GM12878 (cell line): Measurements from ENCODE around the gene SULF2. TPM values are rescaled to one million over a fixed set of nuclear protein-coding genes. Genes with fewer than 3 reads are reported as not detected.

Experiments
- ATAC-seq: fragments of 200-7000 bp; cut with Tn5 transposase; 3 replicates; pipeline ENCODE4 v1.9.1; 2020; ENCODE audit warnings: mild to moderate bottlenecking, moderate library complexity
- BruUV-seq: library from RNA; stranded (reverse); fragments of 400-500 nt; replicated peaks from 2 replicates; lab custom pipeline; 2021; lab: Mats Ljungman, UMichigan
- CTCF ChIA-PET: fragments of 300-600 bp; sonication (Branson Sonifier 250); formaldehyde crosslinking; extraction: SDS; loops from one replicate; lab custom pipeline; 2021; ENCODE audit warnings: inconsistent platforms; lab: Yijun Ruan, JAX
- POLR2A ChIA-PET: fragments of 350-600 bp; formaldehyde crosslinking; extraction: SDS; loops from one replicate; lab custom pipeline; 2021; ENCODE audit warnings: inconsistent platforms; lab: Charles Lee
- RAD21 ChIA-PET: fragments of 300-600 bp; sonication (Branson Sonifier 250); formaldehyde crosslinking; loops from one replicate; lab custom pipeline; 2023; ENCODE audit warnings: antibody characterized with exemption; ENCODE audit not compliant: unreplicated experiment; lab: Charles Lee
- SMC1A ChIA-PET: fragments of 300-600 bp; sonication (Branson Sonifier 250); formaldehyde crosslinking; loops from one replicate; lab custom pipeline; 2023; ENCODE audit not compliant: unreplicated experiment, uncharacterized antibody; lab: Charles Lee
- DNase-seq: peaks from one replicate; pipeline ENCODE4 v3.0.0-alpha.2; 2011; ENCODE audit warnings: low read depth, low spot score
- FAIRE-seq: peaks from 3 replicates; lab custom pipeline; 2011; peaks lifted over from hg19 to GRCh38; lab: Jason Lieb, UNC
- H2AFZ ChIP-seq: 2 replicates; pipeline ENCODE4 v1.6.0; 2011; ENCODE audit warnings: low read depth, low read length, control low read depth; ENCODE audit not compliant: control insufficient read depth
- H3K27ac ChIP-seq: 2 replicates; pipeline ENCODE4 v1.5.1; 2011; ENCODE audit warnings: control low read depth; ENCODE audit not compliant: control insufficient read depth, insufficient read depth
- H3K27me3 ChIP-seq, 2 experiments: replicated peaks in 1 of 2; 2 replicates each; pipeline versions ENCODE4 v1.6.0 to v1.6.1; 2011; ENCODE audit warnings: low read length in 1 of 2; ENCODE audit not compliant: control insufficient read depth in 2 of 2, insufficient read depth in 2 of 2
- H3K36me3 ChIP-seq, 2 experiments: 2 replicates each; pipeline ENCODE4 v1.5.1; 2011; ENCODE audit warnings: low read length in 1 of 2; ENCODE audit not compliant: control insufficient read depth in 2 of 2, insufficient read depth in 2 of 2
- H3K4me1 ChIP-seq: 2 replicates; pipeline ENCODE4 v1.6.1; 2011; ENCODE audit warnings: mild to moderate bottlenecking, low read length, moderate library complexity, mixed read lengths; ENCODE audit not compliant: control insufficient read depth, insufficient read depth
- H3K4me2 ChIP-seq: 2 replicates; pipeline ENCODE4 v1.6.0; 2011; ENCODE audit warnings: control low read depth; ENCODE audit not compliant: control insufficient read depth, insufficient read depth
- H3K4me3 ChIP-seq: fragments of 200-600 bp; sonication (generic); 2 replicates; pipeline ENCODE4 v1.5.1; 2016
- H3K79me2 ChIP-seq: 2 replicates; pipeline ENCODE4 v1.6.0; 2011; ENCODE audit warnings: low read length; ENCODE audit not compliant: control insufficient read depth, insufficient read depth
- H3K9ac ChIP-seq: 2 replicates; pipeline ENCODE4 v1.8.0; 2011; ENCODE audit warnings: low read length, control low read depth, mixed read lengths; ENCODE audit not compliant: control insufficient read depth, insufficient read depth
- H3K9me3 ChIP-seq: replicated peaks from 3 replicates; pipeline ENCODE4 v1.5.1; 2011; ENCODE audit warnings: mild to moderate bottlenecking, low read length; ENCODE audit not compliant: control insufficient read depth, insufficient read depth
- H4K20me1 ChIP-seq: 2 replicates; pipeline ENCODE4 v1.6.0; 2011; ENCODE audit not compliant: control insufficient read depth, insufficient read depth
- BHLHE40 ChIP-seq, 2 experiments: fragments of 450-650 bp in 1 of 2; IDR thresholded peaks; 2 replicates each; pipeline ENCODE4 v1.6.1; 2011 to 2017; ENCODE audit warnings: low read depth in 2 of 2, borderline replicate concordance in 1 of 2, improper control_type of control experiment in 1 of 2, low read length in 1 of 2, mild to moderate bottlenecking in 1 of 2
- CBX3 ChIP-seq: fragments of 200-600 bp; sonication (generic); IDR thresholded peaks from 2 replicates; pipeline ENCODE4 v1.6.1; 2016; ENCODE audit warnings: low read depth, borderline replicate concordance
- ETV6 ChIP-seq, 2 experiments: fragments of 450-650 bp in 1 of 2; IDR thresholded peaks in 1 of 2; conservative IDR thresholded peaks in 1 of 2; 2 replicates each; pipeline ENCODE4 v1.6.1; 2014; ENCODE audit warnings: antibody characterized with exemption in 1 of 2, borderline replicate concordance in 1 of 2, low read depth in 1 of 2, mild to moderate bottlenecking in 1 of 2, moderate library complexity in 1 of 2
- HDGF ChIP-seq: fragments of 450-650 bp; IDR thresholded peaks from 2 replicates; pipeline ENCODE4 v1.6.1; 2016; ENCODE audit warnings: antibody characterized with exemption
- IKZF2 ChIP-seq, 2 experiments: fragments of 450-650 bp; IDR thresholded peaks; 2 replicates each; pipeline ENCODE4 v1.6.1; 2017; ENCODE audit warnings: mild to moderate bottlenecking in 2 of 2, moderate library complexity in 2 of 2
- POLR2A ChIP-seq: IDR thresholded peaks from 2 replicates; pipeline ENCODE4 v1.6.1; 2011; ENCODE audit warnings: low read depth, mild to moderate bottlenecking, low read length
- RAD21 ChIP-seq: IDR thresholded peaks from 2 replicates; pipeline ENCODE4 v1.6.1; 2011; ENCODE audit warnings: mild to moderate bottlenecking, low read depth, low read length, moderate library complexity; ENCODE audit not compliant: insufficient read depth
- SMARCA5 ChIP-seq: fragments of 450-650 bp; IDR thresholded peaks from 2 replicates; pipeline ENCODE4 v1.6.1; 2017; ENCODE audit warnings: mild to moderate bottlenecking
- SMC3 ChIP-seq: IDR thresholded peaks from 2 replicates; pipeline ENCODE4 v1.6.1; 2011; ENCODE audit warnings: low read length, improper control_type of control experiment, borderline replicate concordance
- SPI1 ChIP-seq: IDR thresholded peaks from 2 replicates; pipeline ENCODE4 v1.6.1; 2011; ENCODE audit warnings: low read depth, mild to moderate bottlenecking, low read length, moderate library complexity, borderline replicate concordance; ENCODE audit not compliant: insufficient read depth
- SUZ12 ChIP-seq: fragments of 200-600 bp; sonication (generic); IDR thresholded peaks from one replicate; pipeline ENCODE4 v1.6.1; 2018; ENCODE audit warnings: antibody characterized with exemption, mild to moderate bottlenecking; ENCODE audit not compliant: unreplicated experiment
- YY1 ChIP-seq: IDR thresholded peaks from 2 replicates; pipeline ENCODE4 v1.6.1; 2011; ENCODE audit warnings: low read depth, mild to moderate bottlenecking, low read length
- WGBS: methylation state at CpG from one replicate; pipeline ENCODE4 v1.1.6; 2016; ENCODE audit warnings: low lambda C conversion rate; ENCODE audit not compliant: insufficient replicate concordance, insufficient coverage; ENCODE audit errors: missing lambda C conversion rate; 5-methylcytosine and 5-hydroxymethylcytosine counted together
- in situ Hi-C: fragments of 300-500 bp; cut with MboI; formaldehyde crosslinking; loops from 9 replicates; pipeline ENCODE4 v1.14.3; 2018; ENCODE audit warnings: mixed read lengths
- intact Hi-C: fragments of 100-400 bp; cut with micrococcal nuclease; formaldehyde crosslinking; loops from one replicate; pipeline ENCODE4 v1.14.2; 2022; ENCODE audit not compliant: unreplicated experiment
- polyA plus RNA-seq, 11 experiments: library from polyadenylated mRNA; depleted of rRNA in 4 of 11; unstranded in 6 of 11; stranded (reverse) in 5 of 11; fragments of >200 nt; fragmentation: Nextera tagmentation in 4 of 11; fragmentation: Illumina TruSeq in 1 of 11; extraction: Ambion mirVana in 4 of 11; extraction: Trizol in 1 of 11; gene quantifications; 1 replicate in 1 of 11; 2 replicates in 10 of 11; pipeline versions ENCODE4 v1.2.1 to v1.2.3, GENCODE V29; 2011 to 2016; ENCODE audit warnings: inconsistent platforms in 2 of 11, missing spikeins in 2 of 11, low read depth in 1 of 11
- total RNA-seq, 4 experiments: library from RNA; depleted of rRNA in 3 of 4; stranded (reverse); fragments of >200 nt in 3 of 4; fragmentation: Illumina TruSeq in 1 of 4; extraction: Trizol in 1 of 4; gene quantifications; 2 replicates each; pipeline versions ENCODE4 v1.2.1 to v1.2.3, GENCODE V29; 2013 to 2021
- TF ChIP-seq, protein P1 (sequence below): fragments of 450-650 bp; IDR thresholded peaks from 2 replicates; pipeline ENCODE4 v1.6.1; 2018; ENCODE audit warnings: borderline replicate concordance, mild to moderate bottlenecking; ENCODE audit not compliant: partially characterized antibody
- TF ChIP-seq, protein P2 (sequence below): fragments of 450-650 bp; IDR thresholded peaks from 2 replicates; pipeline ENCODE4 v1.6.1; 2017; ENCODE audit warnings: mild to moderate bottlenecking, moderate library complexity

Gene SULF2
- total and polyA plus RNA-seq, 10 of the 15 experiments (the other 5 are each of a cell fraction or from before 2014, with no cell fraction given) = 0.69 to 4.1 (median 1.6) TPM

DNA sequence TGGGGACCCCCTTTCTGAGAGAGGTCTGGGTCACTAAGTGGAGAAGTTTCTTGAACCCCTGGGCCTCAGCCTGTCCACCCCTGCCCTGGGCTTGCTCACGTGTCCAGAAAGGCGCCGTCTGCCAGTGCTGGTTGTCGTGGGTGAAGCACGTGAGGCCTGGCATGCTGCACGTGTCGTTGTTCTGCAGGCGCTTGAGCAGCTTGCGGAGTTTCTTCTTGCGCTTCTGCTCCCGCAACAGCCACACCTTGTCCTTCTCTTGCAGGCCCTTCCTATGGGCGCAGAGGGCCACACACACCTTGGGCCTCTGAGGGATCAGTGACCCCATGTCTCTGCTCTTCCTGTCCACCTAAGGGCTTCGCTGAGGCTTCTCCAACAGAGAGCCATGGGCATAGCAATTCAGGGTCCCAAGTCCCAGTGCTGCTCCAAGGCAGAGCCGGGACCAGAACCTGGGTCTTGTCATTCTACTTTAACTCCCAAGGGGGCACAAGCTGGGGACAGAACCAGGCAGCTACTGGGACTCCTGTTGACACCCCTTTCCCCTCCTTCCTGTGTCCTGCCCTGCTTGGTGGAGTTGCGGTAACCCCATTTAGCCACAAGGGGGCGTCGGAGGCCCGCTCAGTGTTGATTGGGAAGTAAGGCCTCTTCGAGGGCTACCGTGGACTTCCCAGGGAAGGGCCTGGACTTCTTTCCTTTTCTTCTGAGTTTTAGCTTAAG is 121.8 kb downstream of the SULF2 start:
- Histone ChIP-seq H3K9me3 (no peaks in the 10 kb centered on the region), H3K36me3 (peaks cover 9 to 23% of the 10 kb centered on the region in 2 experiments; a peak in 3 of 4 replicates), H2AFZ (no peak overlapping the region), H3K4me3 (no peak overlapping the region), H3K27ac (no peak overlapping the region), H3K9ac (no peak overlapping the region), H4K20me1 (no peaks in the 10 kb centered on the region), H3K4me1 (no peaks in the 10 kb centered on the region), H3K4me2 (no peak overlapping the region), H3K27me3 (no peaks in the 10 kb centered on the region), H3K79me2 (no peaks in the 10 kb centered on the region)
- peak; percentile 84 for FAIRE-seq
- peak; percentile 83 for ATAC-seq
- BruUV-seq = no TSS peak
- ChIA-PET SMC1A (interaction anchor here (0.8 to 1.8 kb wide), 5 partner anchors 47 to 957 kb away, joined by 3 to 10 read pairs (median 3); no protein-coding TSS in a partner anchor), POLR2A (no interaction called here), CTCF (interaction anchor here (0.6 to 2.8 kb wide), 23 partner anchors 9 to 958 kb away, joined by 3 to 18 read pairs (median 3); no protein-coding TSS in a partner anchor), RAD21 (interaction anchor here (0.6 to 2.3 kb wide), 3 partner anchors 46 to 957 kb away, joined by 3 to 8 read pairs (median 3); no protein-coding TSS in a partner anchor)
- WGBS = 59% methylated on average over 20 of the region's 20 CpGs
- peak; percentile 19 for DNase-seq
- intact Hi-C loops (loop anchor here (1.0 kb wide), 1 partner anchor 957 kb away; no protein-coding TSS in a partner anchor), in situ Hi-C loops (no loop called here)
- TF ChIP-seq BHLHE40 (IDR thresholded peaks at IDR 0.05; ENCODE audit: borderline replicate concordance in 1 of 2, low read depth in 2 of 2, low read length in 1 of 2) (0 out of 4 replicates have a peak, but pooled peaks of 1 of the 2 experiments have one; percentile 12), IKZF2 (IDR thresholded peaks at IDR 0.05) (no peak), YY1 (peak; percentile 37; the same call in 1 of the 2 replicates), RAD21 (peak; percentile 78), SMARCA5 (peak; percentile 32; the same call in 1 of the 2 replicates), SPI1 (no peak), SMC3 (peak; percentile 71), POLR2A (peak; percentile 67), SUZ12 (no peak), HDGF (0 out of 2 replicates have a peak, but pooled peaks have one; percentile 44), ETV6 (conservative IDR thresholded peaks at IDR 0.05 in 1 of 2, IDR thresholded peaks at IDR 0.05 in 1 of 2; ENCODE audit: borderline replicate concordance in 1 of 2, low read depth in 1 of 2) (0 out of 4 replicates have a peak, but pooled peaks of 1 of the 2 experiments have one; percentile 97), CBX3 (no peak)
- TF ChIP-seq, protein P1, sequence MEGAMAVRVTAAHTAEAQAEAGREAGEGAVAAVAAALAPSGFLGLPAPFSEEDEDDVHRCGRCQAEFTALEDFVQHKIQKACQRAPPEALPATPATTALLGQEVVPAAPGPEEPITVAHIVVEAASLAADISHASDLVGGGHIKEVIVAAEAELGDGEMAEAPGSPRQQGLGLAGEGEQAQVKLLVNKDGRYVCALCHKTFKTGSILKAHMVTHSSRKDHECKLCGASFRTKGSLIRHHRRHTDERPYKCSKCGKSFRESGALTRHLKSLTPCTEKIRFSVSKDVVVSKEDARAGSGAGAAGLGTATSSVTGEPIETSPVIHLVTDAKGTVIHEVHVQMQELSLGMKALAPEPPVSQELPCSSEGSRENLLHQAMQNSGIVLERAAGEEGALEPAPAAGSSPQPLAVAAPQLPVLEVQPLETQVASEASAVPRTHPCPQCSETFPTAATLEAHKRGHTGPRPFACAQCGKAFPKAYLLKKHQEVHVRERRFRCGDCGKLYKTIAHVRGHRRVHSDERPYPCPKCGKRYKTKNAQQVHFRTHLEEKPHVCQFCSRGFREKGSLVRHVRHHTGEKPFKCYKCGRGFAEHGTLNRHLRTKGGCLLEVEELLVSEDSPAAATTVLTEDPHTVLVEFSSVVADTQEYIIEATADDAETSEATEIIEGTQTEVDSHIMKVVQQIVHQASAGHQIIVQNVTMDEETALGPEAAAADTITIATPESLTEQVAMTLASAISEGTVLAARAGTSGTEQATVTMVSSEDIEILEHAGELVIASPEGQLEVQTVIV = no peak
- TF ChIP-seq, protein P2, sequence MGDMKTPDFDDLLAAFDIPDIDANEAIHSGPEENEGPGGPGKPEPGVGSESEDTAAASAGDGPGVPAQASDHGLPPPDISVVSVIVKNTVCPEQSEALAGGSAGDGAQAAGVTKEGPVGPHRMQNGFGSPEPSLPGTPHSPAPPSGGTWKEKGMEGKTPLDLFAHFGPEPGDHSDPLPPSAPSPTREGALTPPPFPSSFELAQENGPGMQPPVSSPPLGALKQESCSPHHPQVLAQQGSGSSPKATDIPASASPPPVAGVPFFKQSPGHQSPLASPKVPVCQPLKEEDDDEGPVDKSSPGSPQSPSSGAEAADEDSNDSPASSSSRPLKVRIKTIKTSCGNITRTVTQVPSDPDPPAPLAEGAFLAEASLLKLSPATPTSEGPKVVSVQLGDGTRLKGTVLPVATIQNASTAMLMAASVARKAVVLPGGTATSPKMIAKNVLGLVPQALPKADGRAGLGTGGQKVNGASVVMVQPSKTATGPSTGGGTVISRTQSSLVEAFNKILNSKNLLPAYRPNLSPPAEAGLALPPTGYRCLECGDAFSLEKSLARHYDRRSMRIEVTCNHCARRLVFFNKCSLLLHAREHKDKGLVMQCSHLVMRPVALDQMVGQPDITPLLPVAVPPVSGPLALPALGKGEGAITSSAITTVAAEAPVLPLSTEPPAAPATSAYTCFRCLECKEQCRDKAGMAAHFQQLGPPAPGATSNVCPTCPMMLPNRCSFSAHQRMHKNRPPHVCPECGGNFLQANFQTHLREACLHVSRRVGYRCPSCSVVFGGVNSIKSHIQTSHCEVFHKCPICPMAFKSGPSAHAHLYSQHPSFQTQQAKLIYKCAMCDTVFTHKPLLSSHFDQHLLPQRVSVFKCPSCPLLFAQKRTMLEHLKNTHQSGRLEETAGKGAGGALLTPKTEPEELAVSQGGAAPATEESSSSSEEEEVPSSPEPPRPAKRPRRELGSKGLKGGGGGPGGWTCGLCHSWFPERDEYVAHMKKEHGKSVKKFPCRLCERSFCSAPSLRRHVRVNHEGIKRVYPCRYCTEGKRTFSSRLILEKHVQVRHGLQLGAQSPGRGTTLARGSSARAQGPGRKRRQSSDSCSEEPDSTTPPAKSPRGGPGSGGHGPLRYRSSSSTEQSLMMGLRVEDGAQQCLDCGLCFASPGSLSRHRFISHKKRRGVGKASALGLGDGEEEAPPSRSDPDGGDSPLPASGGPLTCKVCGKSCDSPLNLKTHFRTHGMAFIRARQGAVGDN = no peak
